ENCODE data around the gene PRXL2B.

The PRXL2B gene

DNA sequence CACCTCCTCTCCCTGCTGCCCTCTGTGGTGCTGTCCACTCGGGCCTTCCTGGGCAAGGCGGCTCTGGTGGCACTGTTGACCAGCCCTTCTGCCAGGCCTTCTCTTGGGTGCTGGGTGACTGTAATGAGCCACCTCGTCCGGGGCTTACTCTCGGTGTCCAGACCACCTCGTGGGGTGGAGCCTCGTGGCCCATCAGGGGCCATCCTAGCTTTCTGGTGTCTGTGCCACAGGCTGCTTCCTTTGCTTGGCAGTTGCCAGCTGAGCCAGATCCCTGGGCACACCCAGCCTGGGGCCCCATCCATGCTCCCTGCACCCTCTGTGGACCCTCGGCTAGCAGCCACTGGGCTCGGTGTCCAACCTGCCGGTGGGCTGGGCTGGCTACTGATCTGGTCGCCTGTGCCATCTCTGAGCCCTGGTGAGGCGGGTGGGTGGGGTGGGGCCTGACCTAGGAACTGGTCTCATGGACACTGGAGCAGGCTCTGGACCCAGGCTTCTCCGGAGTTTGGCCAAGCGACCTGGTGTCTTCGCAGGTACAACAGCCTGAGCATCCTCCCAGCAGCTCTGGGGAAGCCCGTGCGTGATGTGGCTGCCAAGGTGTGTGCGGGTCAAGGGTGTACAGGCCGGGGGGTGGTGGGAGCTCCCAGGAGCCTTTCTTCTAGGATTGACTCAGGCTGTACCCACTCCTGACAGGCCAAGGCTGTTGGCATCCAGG lies 1.4 kb downstream of the PRXL2B start:
- no peak for DNase-seq

- DNase-seq, result no peak
Observed at GRCh38 chr1:2588661-2589430, 2.3 kb downstream of the PRXL2B start.

DNA sequence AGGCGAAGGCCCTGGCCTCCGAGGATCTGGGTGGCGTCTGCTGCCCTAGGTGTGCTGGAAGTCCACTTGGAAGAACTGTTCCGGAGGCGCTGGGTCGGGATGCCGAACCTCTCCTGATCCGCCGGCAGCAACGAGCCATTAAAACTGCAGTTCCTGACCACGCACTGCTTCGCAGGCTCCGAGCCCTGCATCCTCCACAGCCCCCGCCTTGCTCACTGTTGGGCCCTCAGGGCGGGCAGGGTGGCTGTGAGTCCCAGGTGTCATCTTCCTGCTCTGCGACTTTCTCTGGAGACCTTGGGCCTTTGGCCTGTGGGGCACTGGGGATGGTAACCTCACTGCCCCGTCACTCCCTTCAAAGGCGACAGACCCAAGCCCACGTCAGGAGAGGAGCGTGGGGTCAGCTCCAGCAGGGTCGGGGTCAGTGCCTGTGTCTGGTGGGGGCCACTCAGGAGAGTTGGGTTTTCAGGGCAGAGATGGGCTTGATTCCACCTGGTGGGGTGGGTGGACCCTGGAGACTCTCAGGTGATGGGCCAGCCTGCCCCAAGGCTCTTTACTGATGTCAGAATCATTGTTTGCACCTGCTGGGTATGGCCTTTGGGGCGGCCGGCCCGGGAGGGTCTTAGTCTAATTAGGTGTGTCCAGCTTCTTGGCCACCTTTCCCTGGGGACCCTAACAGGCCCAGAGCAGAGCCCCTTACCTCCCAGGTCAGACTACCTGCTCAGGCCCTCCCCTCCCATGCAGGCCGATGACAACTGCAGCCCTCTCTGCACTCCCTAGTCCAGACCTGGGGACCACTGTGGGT lies 3.1 kb downstream of the PRXL2B start:
- DNase-seq, result no peak

- no peak for DNase-seq
Observed at GRCh38 chr1:2590233-2591141, 3.9 kb downstream of the PRXL2B start.

DNA sequence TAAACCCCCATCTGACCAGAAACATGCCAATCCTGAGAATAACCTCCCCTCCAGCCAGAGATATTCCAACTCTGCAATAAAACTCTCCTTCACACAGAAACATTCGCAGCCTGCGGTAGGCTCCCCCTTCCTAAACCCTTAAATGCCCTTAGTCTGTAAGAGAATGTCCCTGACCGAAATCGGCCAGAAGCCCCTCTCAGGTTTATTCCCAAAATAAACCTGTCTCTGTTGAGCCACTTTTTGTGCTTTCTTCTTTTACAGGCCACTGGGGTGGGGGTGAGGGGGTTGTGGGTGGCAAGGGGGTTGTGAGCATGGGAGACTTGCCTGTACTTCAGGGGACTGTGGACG lies 4.6 kb downstream of the PRXL2B start:
- no peak for DNase-seq

- no peak for DNase-seq
Observed at GRCh38 chr1:2591581-2592261, 5.1 kb downstream of the PRXL2B start.

DNA sequence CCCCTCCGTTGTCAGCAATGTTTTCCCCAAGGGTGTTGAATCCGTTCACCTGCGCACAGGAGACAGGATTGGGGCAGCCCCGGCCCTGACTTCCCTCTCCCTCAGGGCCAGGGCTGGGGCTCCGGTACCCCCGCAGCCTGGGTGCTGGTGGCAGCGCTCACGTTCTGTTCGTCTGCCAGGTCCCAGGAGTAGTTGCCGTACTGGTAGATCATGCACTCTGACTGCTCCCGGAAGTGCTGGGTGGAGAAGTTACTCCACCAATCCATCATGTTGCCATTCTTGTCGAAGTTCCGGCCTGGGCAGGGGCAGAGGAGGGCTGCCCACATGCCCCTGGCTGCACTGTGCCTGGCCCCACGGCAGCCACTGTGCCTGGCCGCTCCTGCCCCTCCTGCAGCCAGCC lies 6.1 kb downstream of the PRXL2B start:
- DNase-seq, result peak; percentile 50

DNA sequence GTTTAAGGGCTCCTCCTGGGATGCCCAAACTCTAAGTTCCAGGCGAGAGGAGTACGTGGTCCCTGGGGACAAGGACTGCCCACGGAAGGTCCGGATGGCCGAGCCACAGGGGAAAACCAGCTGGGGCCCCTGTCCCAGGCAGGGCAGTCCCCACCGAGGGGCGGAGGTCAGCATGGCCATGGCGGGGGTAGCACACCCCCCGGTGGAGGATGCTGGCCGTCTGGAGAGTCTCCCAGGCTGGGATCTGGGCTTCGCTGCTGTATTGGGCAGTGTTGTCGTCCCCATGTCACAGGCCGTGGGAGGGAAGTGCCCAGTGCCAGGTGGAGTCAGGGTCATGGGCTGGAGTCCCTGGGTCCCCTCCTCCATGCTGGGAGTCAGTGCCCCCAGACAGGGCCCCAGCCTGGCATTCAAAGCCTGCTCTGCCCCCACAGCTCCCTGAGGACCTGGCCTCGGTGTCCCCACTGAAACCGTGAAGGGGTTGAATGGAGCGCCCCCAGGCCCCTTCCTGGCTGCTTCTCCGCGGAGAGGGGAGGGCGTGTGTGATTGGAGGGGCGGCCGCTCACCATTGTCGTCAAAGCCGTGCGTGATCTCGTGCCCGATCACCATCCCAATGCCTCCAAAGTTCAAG lies 6.8 kb downstream of the PRXL2B start:
- peak; percentile 43 for DNase-seq

DNA sequence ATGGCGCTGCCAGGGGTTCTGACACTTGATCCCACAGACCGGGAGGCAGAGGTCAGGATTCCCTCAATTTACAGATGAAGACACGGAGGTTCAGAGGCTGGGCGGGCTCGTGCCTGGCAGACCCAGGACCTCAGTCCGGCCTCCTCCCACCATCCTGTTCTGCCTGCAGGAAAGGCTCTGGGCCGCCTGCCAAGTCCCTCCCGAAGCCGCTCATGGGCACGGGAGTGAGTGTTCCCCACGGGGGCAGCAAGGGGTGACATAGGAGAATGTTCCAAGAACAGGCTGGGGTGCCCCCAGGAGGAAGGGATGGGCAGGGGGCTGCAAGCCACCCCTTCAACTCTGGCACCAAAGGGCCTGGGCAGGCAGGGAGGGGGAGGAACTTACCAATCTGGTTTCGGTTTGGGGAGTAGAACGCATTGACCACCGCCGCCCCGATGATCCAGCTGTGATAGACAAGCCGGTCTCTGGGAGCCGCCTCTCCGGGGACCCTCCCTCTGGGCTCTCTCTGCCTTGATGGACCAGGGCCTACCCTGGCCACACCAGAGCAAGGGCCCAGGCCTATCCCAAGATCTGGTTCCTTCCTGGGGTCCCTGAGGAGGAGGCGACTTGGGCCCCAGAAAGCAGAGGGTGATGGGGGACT lies 7.5 kb downstream of the PRXL2B start:
- peak; percentile 46 for DNase-seq

GRCh38 chr1:2594641-2595131 lies 8.1 kb downstream of the PRXL2B start:
- DNase-seq, result peak; percentile 43

DNA sequence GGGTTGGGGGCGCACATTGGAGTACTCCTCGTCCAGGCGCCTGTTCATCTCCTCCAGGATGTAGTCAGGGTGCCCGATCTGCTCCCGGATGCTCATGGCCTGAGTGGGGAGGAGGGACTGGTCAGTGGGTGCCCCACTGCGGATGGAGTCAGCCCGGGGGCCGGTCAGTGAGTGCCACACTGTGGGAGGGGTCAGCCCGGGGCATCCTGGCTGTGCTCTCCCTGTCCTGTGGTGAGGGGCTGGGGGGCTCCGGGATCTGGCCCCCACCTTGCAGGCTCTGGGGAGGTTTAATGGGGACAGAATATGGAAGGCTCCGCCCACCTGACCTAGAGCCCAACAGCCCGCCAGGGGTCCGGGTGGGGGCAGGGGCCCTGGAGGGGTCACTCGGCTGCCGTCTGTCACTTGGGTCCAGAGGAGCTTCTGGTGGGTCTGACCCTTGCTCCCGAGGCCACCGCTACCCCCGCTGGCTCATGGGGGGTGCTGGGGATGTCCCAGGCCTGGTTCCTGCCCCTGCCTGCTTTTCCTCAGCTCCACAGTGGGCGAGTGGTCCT lies 8.8 kb downstream of the PRXL2B start:
- DNase-seq, result peak; percentile 43

- DNase-seq, result peak; percentile 42
Observed at GRCh38 chr1:2595812-2596529, 9.4 kb downstream of the PRXL2B start.

DNA sequence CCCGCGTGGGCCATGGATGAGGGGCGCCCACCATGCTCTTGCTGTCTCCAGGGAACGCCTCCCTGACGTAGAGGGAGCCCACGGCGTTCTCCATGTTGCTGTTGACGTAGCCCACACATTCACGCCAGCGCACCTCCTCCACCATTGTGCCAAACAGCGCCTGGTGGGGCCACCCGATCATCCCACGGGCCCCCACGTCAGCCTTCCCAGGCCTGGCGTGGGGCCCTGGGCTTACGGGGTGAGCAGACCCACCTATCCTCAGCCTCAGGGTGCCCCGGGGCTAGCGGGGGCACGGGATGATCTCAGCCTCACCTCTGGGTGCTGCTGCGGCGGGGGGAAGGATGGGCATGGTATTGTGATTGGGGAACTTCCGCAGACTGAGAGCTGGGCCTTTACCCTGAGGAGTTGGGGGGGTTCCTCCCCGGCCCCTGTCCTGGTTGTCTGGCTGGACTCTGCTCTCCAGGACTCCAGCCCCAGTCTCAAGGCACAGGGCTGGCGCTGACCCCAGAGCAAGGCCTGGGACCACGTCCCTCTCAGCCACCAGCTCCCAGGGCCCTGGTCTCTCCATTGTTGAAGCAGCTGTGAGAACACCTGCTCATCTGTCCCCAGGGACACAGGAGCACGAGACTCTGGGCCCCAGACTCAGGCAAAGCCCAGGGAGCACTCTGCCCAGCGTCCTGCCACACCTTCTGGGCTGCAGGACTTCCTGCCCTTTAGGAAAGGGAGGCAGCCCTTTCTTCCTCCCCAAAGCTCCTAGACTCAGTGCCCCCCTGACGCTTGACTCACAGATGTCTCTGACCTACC lies 10.2 kb downstream of the PRXL2B start:
- DNase-seq, result peak; percentile 48

DNA sequence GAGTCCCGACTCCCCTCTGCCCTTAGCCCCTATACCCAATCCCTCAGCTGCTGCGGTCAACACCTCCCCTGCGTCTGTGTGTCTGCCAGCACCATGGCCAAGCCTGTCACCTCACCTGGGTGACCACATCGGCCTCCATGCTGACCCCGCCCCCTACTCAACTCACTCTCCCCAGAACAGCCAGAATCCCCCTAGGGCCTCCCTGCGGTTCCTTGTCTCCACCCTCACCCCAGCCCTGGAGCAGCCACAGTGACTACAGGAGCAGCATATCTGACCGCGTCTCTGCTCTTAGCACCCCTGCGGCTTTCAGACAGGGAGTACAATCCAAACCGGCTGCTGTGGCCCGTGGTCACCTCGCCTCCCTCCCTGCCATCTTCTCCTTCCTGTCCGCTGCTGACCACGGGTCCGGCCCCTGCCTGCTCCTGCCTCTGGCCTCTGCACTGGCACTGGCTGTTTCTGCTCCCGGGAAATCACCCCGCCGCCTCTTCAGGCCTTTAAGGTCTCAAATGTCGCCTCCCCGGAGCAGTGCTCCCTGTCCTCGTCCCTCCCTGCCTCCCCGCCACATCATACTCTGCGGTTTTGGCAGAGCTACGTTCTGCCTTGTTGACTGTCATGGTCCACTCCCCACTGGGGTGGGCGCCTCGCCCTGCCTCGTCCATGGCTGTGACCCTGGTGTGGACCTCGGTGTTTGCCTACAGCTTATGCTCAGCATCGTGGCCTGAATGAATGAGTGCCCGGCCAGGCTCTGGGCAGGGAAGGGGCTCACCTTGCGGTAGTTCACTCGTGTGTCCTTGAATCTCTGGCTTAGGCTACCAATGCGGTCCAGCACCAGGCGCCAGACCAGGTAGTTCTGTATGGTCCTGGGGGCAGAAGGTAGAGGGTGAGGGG lies 11.1 kb downstream of the PRXL2B start:
- peak; percentile 51 for DNase-seq

DNA sequence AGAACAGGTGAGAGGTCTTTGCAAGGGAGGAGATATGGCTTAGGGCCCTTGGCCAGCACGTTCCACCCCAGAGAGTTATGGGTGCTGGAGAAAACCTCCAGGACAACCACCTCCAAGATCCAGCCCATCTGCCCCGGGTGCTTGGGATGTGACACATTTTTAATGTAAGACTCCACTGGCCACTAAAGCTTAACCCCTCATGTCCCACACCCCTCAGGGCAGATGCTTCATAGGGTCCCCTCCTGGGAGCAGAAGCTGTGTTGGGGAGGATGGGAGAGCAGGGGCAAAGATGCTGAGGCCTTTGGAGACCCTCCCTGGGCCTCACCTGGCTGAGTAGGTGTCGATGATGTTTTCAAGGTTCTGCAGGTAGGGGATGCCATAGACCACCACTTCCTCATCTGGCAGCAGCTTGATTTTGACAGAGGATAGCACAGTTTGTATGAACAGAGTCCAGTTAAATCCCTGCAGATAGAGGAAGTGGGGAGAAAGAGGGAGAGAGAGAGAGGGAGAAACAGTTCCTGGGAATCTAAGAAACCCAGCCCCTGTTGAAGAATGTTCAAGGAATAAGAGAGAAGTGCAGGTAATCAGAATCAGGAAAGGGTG lies 11.9 kb downstream of the PRXL2B start:
- DNase-seq, result no peak

DNA sequence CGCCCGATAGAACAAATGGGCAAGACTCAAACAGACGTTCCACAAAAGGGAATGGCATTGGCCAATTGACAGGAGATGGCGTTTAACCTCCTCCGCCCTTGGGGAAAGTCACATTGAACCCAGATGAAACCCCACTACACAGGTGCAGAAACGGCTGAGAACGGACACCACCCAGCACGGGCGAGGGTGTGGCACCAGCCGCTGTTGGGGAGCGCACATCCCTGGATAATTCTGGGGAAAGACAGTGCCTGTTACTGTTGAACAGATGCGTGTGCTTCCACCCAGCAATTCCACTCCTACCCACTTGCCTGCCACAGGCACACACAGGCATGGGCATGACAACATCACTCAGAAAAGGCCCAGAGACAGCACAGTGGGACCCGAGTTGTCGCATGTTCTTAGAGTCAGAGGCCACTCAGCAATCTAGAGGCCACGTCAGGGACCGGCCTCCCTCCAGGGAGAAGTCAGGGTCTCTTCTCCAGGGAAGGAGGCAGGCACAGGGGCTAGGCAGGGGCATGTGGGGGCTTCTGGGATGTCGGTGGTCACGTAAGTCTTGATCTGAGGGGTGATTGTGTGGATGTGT lies 15.2 kb downstream of the PRXL2B start:
- no peak for DNase-seq

- DNase-seq, result no peak
Observed at GRCh38 chr1:2602311-2602835, 15.8 kb downstream of the PRXL2B start.

Measured in islet precursor cell (in vitro differentiated cells).